ENCODE data around the gene CELSR1. TPM values are rescaled to one million over a fixed set of nuclear protein-coding genes. Genes with fewer than 3 reads are reported as not detected.
"Not testable (repeated sequence)": the region's sequence is repeated elsewhere in the genome, so short reads cannot be mapped to it uniquely, and the experiment has no call there.

The CELSR1 gene
- total RNA-seq, 1 donor = 1.1 TPM

DNA sequence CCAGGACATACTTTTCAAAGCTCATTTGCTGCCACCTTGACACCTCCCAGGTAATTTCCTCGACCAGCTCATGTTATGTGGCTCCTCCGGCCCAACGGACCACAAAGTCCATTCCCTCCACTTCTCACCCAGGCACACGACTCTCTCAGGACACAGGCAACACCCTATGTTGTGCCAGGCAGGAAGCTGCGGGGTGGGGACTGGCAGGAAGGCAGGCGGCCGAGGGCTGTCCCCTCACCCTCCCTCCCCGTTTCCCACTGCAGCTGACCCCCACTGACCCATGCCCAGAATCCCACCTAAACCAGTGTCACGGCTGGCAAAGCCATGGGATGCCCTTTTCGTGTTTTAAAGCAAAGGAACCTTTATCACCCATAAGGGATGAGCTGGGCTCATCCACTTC, 20.8 kb downstream of the CELSR1 start:
- no peak for DNase-seq (ENCODE audit: low read depth)

DNA sequence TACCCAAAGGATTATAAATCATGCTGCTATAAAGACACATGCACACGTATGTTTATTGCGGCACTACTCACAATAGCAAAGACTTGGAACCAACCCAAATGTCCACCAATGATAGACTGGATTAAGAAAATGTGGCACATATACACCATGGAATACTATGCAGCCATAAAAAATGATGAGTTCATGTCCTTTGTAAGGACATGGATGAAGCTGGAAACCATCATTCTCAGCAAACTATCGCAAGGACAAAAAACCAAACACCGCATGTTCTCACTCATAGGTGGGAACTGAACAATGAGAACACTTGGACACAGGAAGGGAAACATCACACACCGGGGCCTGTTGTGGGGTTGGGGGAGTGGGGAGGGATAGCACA, 21.3 kb downstream of the CELSR1 start:
- not testable (repeated sequence) for H3K4me3 ChIP-seq (ENCODE audit: low read depth, low read length); DNase-seq (ENCODE audit: low read depth)

More for the DNA sequence above, 20.8 kb downstream of the CELSR1 start:
- no peak overlapping the region for H3K4me3 ChIP-seq (ENCODE audit: low read depth, low read length)
- TF ChIP-seq, protein P1, sequence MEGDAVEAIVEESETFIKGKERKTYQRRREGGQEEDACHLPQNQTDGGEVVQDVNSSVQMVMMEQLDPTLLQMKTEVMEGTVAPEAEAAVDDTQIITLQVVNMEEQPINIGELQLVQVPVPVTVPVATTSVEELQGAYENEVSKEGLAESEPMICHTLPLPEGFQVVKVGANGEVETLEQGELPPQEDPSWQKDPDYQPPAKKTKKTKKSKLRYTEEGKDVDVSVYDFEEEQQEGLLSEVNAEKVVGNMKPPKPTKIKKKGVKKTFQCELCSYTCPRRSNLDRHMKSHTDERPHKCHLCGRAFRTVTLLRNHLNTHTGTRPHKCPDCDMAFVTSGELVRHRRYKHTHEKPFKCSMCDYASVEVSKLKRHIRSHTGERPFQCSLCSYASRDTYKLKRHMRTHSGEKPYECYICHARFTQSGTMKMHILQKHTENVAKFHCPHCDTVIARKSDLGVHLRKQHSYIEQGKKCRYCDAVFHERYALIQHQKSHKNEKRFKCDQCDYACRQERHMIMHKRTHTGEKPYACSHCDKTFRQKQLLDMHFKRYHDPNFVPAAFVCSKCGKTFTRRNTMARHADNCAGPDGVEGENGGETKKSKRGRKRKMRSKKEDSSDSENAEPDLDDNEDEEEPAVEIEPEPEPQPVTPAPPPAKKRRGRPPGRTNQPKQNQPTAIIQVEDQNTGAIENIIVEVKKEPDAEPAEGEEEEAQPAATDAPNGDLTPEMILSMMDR (IDR thresholded peaks at IDR 0.05; ENCODE audit: insufficient read depth, low read length) = no peak

DNA sequence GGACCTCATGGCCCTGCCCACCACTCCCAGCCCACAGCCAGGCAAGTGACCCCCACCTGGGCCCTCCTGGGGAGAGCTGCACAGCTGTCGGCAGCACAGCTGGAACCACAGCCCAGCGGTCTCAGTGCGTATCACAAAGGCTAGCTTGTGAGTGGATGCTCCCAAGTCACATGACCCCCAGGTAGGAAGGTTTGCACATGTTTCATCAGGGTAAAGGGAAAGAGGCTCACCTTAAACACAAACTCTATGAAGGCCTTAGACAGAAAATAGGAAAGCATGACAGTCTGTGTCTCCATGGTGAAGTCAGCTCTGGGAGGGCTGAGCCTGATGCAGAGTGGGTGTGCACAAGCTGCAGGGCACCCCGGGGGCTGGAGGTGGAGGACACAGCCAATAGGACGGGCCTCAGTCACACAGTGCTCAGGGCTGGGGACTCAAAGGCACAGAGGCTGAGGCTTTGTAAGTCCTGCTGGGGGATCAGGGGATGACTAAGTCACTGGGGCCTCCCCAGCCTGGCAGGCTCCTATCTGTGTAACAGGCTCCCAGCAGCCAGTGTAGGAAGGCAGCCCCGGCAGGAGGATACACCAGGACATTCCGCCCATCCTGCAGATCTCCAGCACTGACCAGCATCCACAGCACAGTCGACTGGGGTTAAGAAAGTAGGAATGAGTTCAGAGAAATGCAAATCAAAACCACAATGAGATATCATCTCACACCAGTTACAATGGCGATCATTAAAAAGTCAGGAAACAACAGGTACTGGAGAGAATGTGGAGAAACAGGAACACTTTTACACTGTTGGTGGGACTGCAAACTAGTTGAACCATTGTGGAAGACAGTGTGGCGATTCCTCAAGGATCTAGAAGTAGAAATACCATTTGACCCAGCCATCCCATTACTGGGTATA, 22.0 kb downstream of the CELSR1 start:
- H3K4me3 ChIP-seq (ENCODE audit: low read depth, low read length) = no peak overlapping the region
- TF ChIP-seq, protein P1 (IDR thresholded peaks at IDR 0.05; ENCODE audit: insufficient read depth, low read length) = no peak
- DNase-seq (ENCODE audit: low read depth) = peak; percentile 21

DNA sequence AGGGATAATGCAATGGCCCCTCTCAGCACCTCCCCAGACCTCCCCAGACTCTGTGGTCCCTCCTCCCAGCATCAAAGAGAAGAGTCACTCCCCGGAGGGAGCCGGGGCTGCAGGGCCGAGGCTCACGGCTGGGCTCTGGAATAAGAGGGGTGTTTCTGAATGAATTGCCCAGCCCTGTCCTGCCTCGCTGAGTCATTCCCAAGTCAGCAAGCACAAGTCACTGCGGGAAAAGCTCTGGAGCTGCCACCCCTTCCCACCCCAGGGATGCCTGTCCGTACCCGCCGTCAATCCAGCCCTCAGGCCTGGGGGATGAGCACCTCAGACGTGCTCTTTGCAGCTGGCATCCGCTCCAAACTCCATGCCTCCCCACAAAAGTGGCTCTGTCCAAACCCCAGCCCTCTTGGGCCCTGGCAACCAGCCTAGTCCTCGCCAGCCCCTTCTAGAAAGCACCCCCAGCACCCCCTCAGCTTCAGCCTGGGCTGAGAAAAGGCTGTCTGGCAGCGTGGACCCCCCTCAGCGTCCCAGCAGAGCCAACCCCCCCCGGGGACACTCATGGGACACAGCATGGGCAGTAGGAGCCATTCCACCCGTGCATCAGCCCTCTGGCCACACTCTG, 22.7 kb downstream of the CELSR1 start:
- peak; percentile 49 for DNase-seq (ENCODE audit: low read depth)
- TF ChIP-seq, protein P1 (IDR thresholded peaks at IDR 0.05; ENCODE audit: insufficient read depth, low read length) = no peak
- H3K4me3 ChIP-seq (ENCODE audit: low read depth, low read length) = no peak overlapping the region

DNA sequence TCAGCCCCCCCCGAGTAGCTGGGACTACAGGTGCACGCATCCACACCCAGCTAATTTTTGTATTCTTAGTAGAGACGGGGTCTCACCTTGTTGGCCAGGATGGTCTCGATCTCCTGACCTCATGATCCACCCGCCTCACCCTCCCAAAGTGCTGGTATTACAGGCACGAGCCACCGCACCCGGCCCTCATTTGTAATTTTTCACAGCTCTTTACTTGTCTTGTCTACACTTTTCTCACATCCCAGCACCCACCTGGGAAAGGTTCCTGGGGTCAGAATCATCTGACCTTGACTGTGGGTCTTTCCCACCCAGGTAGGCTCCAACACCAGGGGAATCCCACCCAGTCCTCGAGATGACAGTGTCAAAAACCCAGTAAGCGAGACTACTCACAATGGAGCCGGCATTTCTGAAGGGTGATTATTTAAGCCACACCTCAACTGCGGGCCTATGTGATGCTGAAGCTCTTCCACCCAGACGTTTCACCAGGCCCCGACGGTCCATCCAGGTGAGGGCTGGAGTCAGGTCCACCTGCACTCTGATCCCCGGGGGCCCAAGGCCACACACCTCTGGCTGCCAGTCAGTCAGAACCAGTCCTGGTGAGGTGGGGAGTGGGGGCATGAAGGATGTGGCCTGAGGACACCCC, 23.4 kb downstream of the CELSR1 start:
- TF ChIP-seq, protein P1 (IDR thresholded peaks at IDR 0.05; ENCODE audit: insufficient read depth, low read length) = no peak
- no peak overlapping the region for H3K4me3 ChIP-seq (ENCODE audit: low read depth, low read length)
- no peak for DNase-seq (ENCODE audit: low read depth)

DNA sequence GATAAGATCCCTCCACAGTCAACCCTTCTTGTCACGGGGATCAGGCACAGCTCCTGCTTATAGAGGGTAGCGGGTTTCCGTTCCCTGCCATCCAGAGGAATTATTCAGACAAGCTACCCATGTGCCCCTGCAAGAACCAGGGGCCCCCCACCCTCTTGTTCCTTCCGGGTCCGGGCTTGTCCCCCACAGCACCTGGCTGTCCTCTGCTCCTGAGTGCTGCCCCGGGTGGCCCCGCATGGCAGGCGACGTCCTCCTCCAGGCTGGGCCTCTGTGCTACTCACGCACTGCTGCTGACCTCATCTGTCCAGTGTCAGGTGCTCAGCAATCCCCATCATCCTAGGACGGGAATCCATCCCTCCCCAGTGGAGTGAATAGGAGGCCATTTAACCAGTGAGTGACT, 24.7 kb downstream of the CELSR1 start:
- no peak for DNase-seq (ENCODE audit: low read depth)
- no peak overlapping the region for H3K4me3 ChIP-seq (ENCODE audit: low read depth, low read length)
- TF ChIP-seq, protein P1 (IDR thresholded peaks at IDR 0.05; ENCODE audit: insufficient read depth, low read length) = no peak

DNA sequence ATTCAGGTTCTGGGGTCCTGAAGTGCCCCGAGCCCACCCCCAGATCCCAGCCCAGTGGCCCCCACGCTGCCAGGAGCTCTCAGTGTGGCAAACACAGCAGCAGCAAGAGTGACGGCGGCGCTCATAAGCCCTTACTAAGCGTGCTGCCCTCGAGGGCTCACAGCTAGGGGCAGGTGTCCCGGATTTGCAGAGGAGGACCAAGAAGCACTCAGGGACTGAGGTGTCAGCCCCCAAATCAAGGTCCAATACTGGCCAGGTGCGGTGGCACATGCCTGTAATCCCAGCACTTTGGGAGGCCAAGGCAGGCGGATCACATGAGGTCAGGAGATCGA, 25.4 kb downstream of the CELSR1 start:
- TF ChIP-seq, protein P1 (IDR thresholded peaks at IDR 0.05; ENCODE audit: insufficient read depth, low read length) = no peak
- no peak for DNase-seq (ENCODE audit: low read depth)
- no peak overlapping the region for H3K4me3 ChIP-seq (ENCODE audit: low read depth, low read length)
